Activated CD4-positive, alpha-beta memory T cell treated with anti-CD3 and anti-CD28 coated beads for 36 hours (primary cell): ENCODE results near the gene AP1AR. TPM values are rescaled to one million over a fixed set of nuclear protein-coding genes. Genes with fewer than 3 reads are reported as not detected.
"Not testable (repeated sequence)": the region's sequence is repeated elsewhere in the genome, so short reads cannot be mapped to it uniquely, and the experiment has no call there.

Experiments used
- CTCF ChIA-PET: fragments of 350-600 bp; sonication (Branson Sonifier 250); formaldehyde crosslinking; loops from one replicate; lab custom pipeline; 2021; ENCODE audit warnings: antibody characterized with exemption, inconsistent platforms; lab: Charles Lee
- POLR2A ChIA-PET: fragments of 350-600 bp; sonication (Branson Sonifier 250); formaldehyde crosslinking; loops from one replicate; lab custom pipeline; 2021; ENCODE audit warnings: antibody characterized with exemption; lab: Charles Lee
- DNase-seq: peaks from one replicate; pipeline ENCODE4 v3.0.0-alpha.2; 2020
- H3K27ac Mint-ChIP-seq: one replicate; pipeline ENCODE4 v1.8.0; 2021; ENCODE audit warnings: mixed read lengths
- H3K27me3 Mint-ChIP-seq: one replicate; pipeline ENCODE4 v1.8.0; 2021; ENCODE audit warnings: mixed read lengths
- H3K36me3 Mint-ChIP-seq: one replicate; pipeline ENCODE4 v1.8.0; 2021; ENCODE audit warnings: mixed read lengths
- H3K4me1 Mint-ChIP-seq: one replicate; pipeline ENCODE4 v1.8.0; 2021; ENCODE audit warnings: low read depth, mixed read lengths
- H3K4me3 Mint-ChIP-seq: one replicate; pipeline ENCODE4 v1.8.0; 2021; ENCODE audit warnings: mild to moderate bottlenecking, mixed read lengths
- H3K9me3 Mint-ChIP-seq: one replicate; pipeline ENCODE4 v1.8.0; 2021; ENCODE audit warnings: mixed read lengths
- intact Hi-C: fragments of 100-400 bp; cut with micrococcal nuclease; formaldehyde crosslinking; loops from one replicate; pipeline ENCODE4 v1.15.1; 2023
- total RNA-seq, 2 experiments: library from RNA; stranded (reverse); gene quantifications; one replicate each; pipeline ENCODE4 v1.2.3, GENCODE V29; 2021

Gene AP1AR
- total RNA-seq, 2 experiments from 2014 or later: 15.4 to 19.1 TPM

DNA sequence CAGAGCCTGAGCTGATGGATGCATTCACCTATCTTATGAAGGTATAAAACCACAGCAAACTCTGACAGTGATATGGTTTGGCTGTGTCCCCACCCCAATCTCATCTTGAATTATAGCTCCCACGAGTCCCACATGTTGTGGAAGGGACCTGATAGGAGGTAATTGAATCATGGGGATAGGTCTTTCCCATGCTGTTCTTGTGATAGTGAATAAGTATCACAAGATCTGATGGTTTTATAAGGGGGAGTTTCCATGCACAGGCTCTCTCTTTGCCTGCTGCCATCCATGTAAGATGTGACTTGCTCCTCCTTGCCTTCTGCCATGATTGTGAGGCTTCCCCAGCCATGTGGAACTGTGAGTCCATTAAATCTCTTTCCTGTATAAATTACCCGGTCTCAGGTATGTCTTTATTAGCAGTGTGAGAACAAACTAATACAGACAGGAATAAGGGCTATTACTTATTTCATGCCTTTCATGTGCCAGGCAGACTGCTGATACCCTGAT lies 50.4 kb downstream of the AP1AR start:
- intact Hi-C loops: loop anchor here (10.0 kb wide), 1 partner anchor 1483 kb away; the partner anchor contains the start of gene CAMK2D
- H3K4me3 Mint-ChIP-seq: peak overlapping the region; percentile 65
- H3K4me1 Mint-ChIP-seq: peaks cover 66% of the 10 kb centered on the region
- DNase-seq, H3K9me3 Mint-ChIP-seq, POLR2A ChIA-PET, H3K27me3 Mint-ChIP-seq: not testable (repeated sequence)
- CTCF ChIA-PET: interaction anchor here (1.6 kb wide), 1 partner anchor 47 kb away, joined by 4 read pairs; no protein-coding TSS in a partner anchor
- H3K36me3 Mint-ChIP-seq: peaks cover 58% of the 10 kb centered on the region
- peak overlapping the region; percentile 10 for H3K27ac Mint-ChIP-seq

DNA sequence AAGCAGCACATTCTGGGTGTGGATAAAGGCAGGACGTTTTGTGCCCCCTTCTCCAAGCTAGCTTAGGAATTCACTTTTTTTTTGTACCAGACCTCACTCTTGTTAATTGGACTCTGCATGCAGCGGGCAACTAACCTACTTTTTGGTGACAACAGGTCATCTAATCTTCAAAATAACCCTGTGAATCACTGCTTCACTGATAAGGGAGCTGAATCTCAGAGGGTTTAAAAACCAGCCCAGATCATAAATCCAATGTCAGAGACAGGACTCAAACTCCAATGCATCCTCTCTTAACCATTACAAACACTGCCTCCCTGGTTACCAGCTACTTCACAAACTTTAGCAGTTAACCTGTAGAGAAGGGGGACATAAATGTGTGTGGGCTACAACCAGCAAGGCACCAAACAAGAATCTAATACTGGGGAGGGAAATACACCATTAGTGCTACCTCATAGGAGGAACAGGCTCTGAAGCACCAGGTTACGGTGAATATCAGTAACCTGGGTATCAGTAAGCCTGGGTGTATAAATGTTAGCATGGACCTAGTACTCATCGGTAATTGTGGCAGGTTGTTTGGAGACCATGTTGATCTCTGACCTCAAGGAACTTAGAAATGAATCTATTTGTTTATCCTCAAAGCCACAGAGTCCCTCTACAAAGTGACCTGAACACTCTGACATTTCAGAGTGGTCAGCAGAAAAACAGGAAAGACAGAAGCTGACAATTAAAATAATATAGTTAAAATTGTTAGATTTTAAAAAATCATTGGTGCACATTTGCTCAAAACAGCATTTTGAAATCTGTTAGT lies 51.5 kb downstream of the AP1AR start:
- peak overlapping the region; percentile 47 for H3K27ac Mint-ChIP-seq
- intact Hi-C loops: loop anchor here (10.0 kb wide), 1 partner anchor 1482 kb away; the partner anchor contains the start of gene CAMK2D
- H3K36me3 Mint-ChIP-seq: peaks cover 48% of the 10 kb centered on the region
- no peak for DNase-seq
- H3K4me3 Mint-ChIP-seq: peak overlapping the region; percentile 65
- ChIA-PET POLR2A (interaction anchor here (0.9 to 3.5 kb wide), 2 partner anchors 9 to 19 kb away, joined by 4 to 53 read pairs; no protein-coding TSS in a partner anchor), CTCF (no interaction called here)
- H3K4me1 Mint-ChIP-seq: peaks cover 67% of the 10 kb centered on the region
- H3K27me3 Mint-ChIP-seq: no peaks in the 10 kb centered on the region
- peaks cover 5% of the 10 kb centered on the region for H3K9me3 Mint-ChIP-seq

DNA sequence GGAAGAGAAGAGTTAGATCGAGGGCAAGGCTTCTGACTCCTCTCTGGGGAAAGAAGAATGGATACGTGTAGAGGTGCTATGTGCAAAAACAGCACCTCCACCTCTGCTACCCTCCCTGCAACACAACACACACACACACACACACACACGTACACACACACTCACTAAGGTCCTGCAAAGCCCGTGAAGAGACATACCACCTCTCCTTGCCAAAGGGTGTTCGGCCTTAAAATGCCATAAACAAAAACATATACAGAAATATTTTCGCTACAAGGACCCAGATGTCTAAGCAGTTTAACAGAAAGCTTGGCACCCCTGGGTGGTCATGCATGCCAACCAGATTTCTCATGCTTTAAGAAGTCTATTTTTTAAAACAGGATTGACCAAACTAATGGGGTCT lies 52.6 kb downstream of the AP1AR start:
- peaks cover 67% of the 10 kb centered on the region for H3K4me1 Mint-ChIP-seq
- intact Hi-C loops: loop anchor here (1.0 to 10.0 kb wide), 3 partner anchors 10 to 1481 kb away; partner anchors contain the start of genes AP1AR and CAMK2D
- H3K4me3 Mint-ChIP-seq: peak overlapping the region; percentile 94

DNA sequence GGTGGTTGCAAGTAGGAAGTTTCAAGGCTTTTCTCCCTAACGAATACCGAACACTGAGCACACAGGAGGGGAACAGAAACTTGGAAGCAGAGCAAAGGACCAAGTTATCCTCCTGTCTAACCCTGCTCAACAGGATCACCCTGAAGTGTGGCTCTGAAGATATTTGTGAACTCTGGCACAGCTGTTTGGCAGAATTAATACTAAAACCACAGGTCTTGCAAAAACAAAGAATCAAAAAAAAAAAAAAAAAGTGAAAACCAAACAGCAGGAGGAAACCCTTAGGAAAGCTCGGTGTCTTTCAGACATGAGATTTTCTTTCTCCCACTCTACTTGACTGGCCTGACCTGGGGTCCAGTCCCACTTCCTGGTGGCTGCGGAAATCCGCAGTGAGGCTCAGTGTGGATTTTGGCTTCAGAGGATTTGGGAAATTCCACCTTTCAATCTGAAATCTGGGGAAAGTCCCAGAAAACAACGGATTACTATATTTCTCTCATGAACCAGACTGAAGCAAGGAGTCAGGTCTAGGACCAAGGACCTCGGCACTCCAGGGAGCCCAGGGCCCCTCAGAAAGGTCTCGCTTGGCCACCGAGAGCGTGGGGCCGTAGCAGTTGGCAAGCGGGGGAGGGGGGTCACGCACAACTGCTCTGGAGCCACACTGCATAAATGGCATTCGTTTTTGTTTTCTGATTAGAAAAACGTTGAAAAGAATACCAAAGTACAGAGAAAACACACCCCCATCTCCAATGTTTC lies 53.2 kb downstream of the AP1AR start:
- H3K4me3 Mint-ChIP-seq: peak overlapping the region; percentile 94
- peaks cover 40% of the 10 kb centered on the region for H3K36me3 Mint-ChIP-seq
- POLR2A ChIA-PET: interaction anchor here (1.0 to 3.5 kb wide), 8 partner anchors 10 to 231 kb away, joined by 3 to 53 read pairs (median 5); partner anchors contain the start of genes ALPK1, AP1AR, FAM241A and NEUROG2
- H3K27ac Mint-ChIP-seq: peak overlapping the region; percentile 97
- peaks cover 5% of the 10 kb centered on the region for H3K9me3 Mint-ChIP-seq
- H3K27me3 Mint-ChIP-seq: no peaks in the 10 kb centered on the region
- H3K4me1 Mint-ChIP-seq: peaks cover 69% of the 10 kb centered on the region
- intact Hi-C loops: loop anchor here (1.0 to 10.0 kb wide), 7 partner anchors 11 to 1480 kb away; partner anchors contain the start of genes AP1AR and CAMK2D
- CTCF ChIA-PET: interaction anchor here (1.0 kb wide), 1 partner anchor 25 kb away, joined by 3 read pairs; no protein-coding TSS in a partner anchor
- DNase-seq: peak; percentile 39

More for the DNA sequence above, 52.6 kb downstream of the AP1AR start:
- peaks cover 5% of the 10 kb centered on the region for H3K9me3 Mint-ChIP-seq
- peak; percentile 28 for DNase-seq
- H3K27ac Mint-ChIP-seq: peak overlapping the region; percentile 97
- ChIA-PET POLR2A (interaction anchor here (1.0 to 3.5 kb wide), 4 partner anchors 10 to 232 kb away, joined by 3 to 53 read pairs (median 4); partner anchors contain the start of genes FAM241A and NEUROG2), CTCF (interaction anchor here (1.0 kb wide), 1 partner anchor 25 kb away, joined by 3 read pairs; no protein-coding TSS in a partner anchor)
- no peaks in the 10 kb centered on the region for H3K27me3 Mint-ChIP-seq
- peaks cover 40% of the 10 kb centered on the region for H3K36me3 Mint-ChIP-seq

DNA sequence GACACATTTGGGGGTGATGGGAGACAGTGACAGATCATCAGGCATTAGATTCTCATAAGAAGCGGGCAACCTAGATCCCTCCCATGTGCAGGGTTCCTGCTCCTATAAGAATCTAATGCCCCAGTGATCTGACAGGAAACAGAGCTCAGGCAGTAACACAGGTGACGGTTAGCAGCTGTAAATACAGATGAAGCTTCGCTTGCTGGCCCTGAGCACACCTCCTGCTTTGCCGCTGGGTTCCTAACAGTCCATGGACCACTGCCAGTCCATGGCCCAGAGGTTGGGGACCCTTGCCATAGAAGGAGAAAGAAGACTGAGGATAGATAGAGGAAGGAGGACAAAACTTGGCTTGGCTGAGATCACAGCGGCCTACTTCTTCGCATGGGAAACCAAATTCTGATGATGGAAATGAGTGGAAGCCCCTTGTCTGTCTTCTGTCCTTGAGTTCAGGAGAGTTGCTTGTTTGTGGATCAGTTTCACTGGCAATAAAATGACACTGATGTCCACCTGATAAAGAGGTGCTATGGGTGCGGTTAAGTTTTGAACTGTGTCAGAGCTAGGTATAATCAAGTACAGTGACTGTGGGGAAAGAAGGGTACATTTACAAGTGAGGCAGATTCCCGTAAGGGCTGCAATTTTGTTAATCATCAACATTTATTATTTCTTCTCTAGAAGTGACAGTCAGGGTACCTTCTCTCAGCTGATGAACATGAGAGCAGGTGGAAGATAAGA lies 55.8 kb downstream of the AP1AR start:
- peaks cover 23% of the 10 kb centered on the region for H3K36me3 Mint-ChIP-seq
- no peaks in the 10 kb centered on the region for H3K27me3 Mint-ChIP-seq
- H3K27ac Mint-ChIP-seq: peak overlapping the region; percentile 97
- peak overlapping the region; percentile 94 for H3K4me3 Mint-ChIP-seq
- CTCF ChIA-PET: interaction anchor here (0.7 to 2.1 kb wide), 4 partner anchors 16 to 237 kb away, joined by 3 to 9 read pairs (median 6); partner anchors contain the start of gene AP1AR
- peaks cover 51% of the 10 kb centered on the region for H3K4me1 Mint-ChIP-seq
- POLR2A ChIA-PET: interaction anchor here (1.2 to 2.4 kb wide), 6 partner anchors 9 to 229 kb away, joined by 3 to 12 read pairs (median 5); partner anchors contain the start of genes ALPK1 and NEUROG2
- peak; percentile 58 for DNase-seq
- intact Hi-C loops: loop anchor here (2.0 to 10.0 kb wide), 5 partner anchors 141 to 1477 kb away; partner anchors contain the start of genes CAMK2D, LARP7 and ZGRF1
- peaks cover under 1% of the 10 kb centered on the region for H3K9me3 Mint-ChIP-seq

DNA sequence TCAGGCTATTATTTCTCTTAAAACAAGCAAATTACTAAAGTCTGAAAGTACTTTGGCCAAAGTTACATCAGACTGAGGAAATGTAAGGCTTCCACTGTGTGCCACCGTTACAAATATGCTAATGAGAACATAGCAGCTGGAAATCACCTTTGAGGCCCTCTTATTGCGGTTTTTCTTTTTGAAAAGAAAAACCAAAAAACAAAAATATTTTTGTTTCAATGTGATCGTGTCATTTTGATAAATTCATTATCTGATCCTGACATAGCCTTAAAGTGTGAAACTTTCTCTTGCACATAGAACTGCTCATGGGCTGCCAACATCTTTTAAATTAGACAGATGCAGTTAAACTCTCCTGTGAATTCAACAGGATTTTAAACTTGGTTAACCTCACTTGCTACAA lies 56.9 kb downstream of the AP1AR start:
- Mint-ChIP-seq H3K27me3 (no peaks in the 10 kb centered on the region), H3K4me3 (peak overlapping the region; percentile 60), H3K4me1 (peaks cover 42% of the 10 kb centered on the region), H3K9me3 (no peaks in the 10 kb centered on the region), H3K27ac (peak overlapping the region; percentile 97), H3K36me3 (peaks cover 13% of the 10 kb centered on the region)
- POLR2A ChIA-PET: interaction anchor here (1.2 to 1.9 kb wide), 4 partner anchors 9 to 228 kb away, joined by 3 to 10 read pairs (median 5); partner anchors contain the start of genes ALPK1 and NEUROG2
- CTCF ChIA-PET: interaction anchor here (1.4 to 2.0 kb wide), 2 partner anchors 17 to 56 kb away, joined by 3 to 8 read pairs; partner anchors contain the start of gene AP1AR
- no peak for DNase-seq
- intact Hi-C loops: loop anchor here (1.0 to 10.0 kb wide), 8 partner anchors 9 to 1476 kb away; partner anchors contain the start of genes ALPK1, AP1AR and CAMK2D

GRCh38 chr4:112289407-112290253 lies 58.0 kb downstream of the AP1AR start:
- H3K36me3 Mint-ChIP-seq: peaks cover 7% of the 10 kb centered on the region
- DNase-seq: no peak
- H3K27me3 Mint-ChIP-seq: no peaks in the 10 kb centered on the region
- H3K4me1 Mint-ChIP-seq: peaks cover 40% of the 10 kb centered on the region
- no peaks in the 10 kb centered on the region for H3K9me3 Mint-ChIP-seq
- peak overlapping the region; percentile 48 for H3K4me3 Mint-ChIP-seq
- POLR2A ChIA-PET: no interaction called here
- intact Hi-C loops: loop anchor here (1.0 to 10.0 kb wide), 6 partner anchors 13 to 1475 kb away; partner anchors contain the start of gene CAMK2D
- H3K27ac Mint-ChIP-seq: peak overlapping the region; percentile 97
- CTCF ChIA-PET: interaction anchor here (1.1 kb wide), 1 partner anchor 55 kb away, joined by 3 read pairs; no protein-coding TSS in a partner anchor

GRCh38 chr4:112290341-112290740 lies 58.8 kb downstream of the AP1AR start:
- DNase-seq: peak; percentile 78
- H3K36me3 Mint-ChIP-seq: peaks cover 2% of the 10 kb centered on the region
- ChIA-PET POLR2A (interaction anchor here (1.0 kb wide), 1 partner anchor 12 kb away, joined by 4 read pairs; no protein-coding TSS in a partner anchor), CTCF (interaction anchor here (0.6 to 1.6 kb wide), 2 partner anchors 56 to 226 kb away, joined by 3 read pairs; no protein-coding TSS in a partner anchor)
- no peak overlapping the region for H3K4me3 Mint-ChIP-seq
- no peaks in the 10 kb centered on the region for H3K9me3 Mint-ChIP-seq
- no peaks in the 10 kb centered on the region for H3K27me3 Mint-ChIP-seq
- peak overlapping the region; percentile 97 for H3K27ac Mint-ChIP-seq
- intact Hi-C loops: loop anchor here (1.0 kb wide), 1 partner anchor 12 kb away; no protein-coding TSS in a partner anchor
- H3K4me1 Mint-ChIP-seq: peaks cover 40% of the 10 kb centered on the region

GRCh38 chr4:112296949-112297880 lies 65.6 kb downstream of the AP1AR start, which contains the start of gene ALPK1:
ALPK1 (plus strand) TSS chr4:112297369.
- intact Hi-C loops: loop anchor here (1.0 kb wide), 1 partner anchor 9 kb away; no protein-coding TSS in a partner anchor
- no peak for DNase-seq
- CTCF ChIA-PET: interaction anchor here (0.9 kb wide), 2 partner anchors 24 kb away, joined by 3 read pairs; no protein-coding TSS in a partner anchor

More at GRCh38 chr4:112296949-112297880, 65.6 kb downstream of the AP1AR start, which contains the start of gene ALPK1:
- Mint-ChIP-seq H3K4me1 (peaks cover 23% of the 10 kb centered on the region), H3K4me3 (peak within 1 kb of the TSS; percentile 76), H3K9me3 (no peaks in the 10 kb centered on the region), H3K27me3 (no peaks in the 10 kb centered on the region), H3K27ac (peak within 1 kb of the TSS; percentile 84), H3K36me3 (peaks cover 2% of the 10 kb centered on the region)
- POLR2A ChIA-PET: interaction anchor here (0.6 to 1.4 kb wide), 4 partner anchors 9 to 168 kb away, joined by 3 to 6 read pairs (median 5); partner anchors contain the start of gene TIFA
